EH (cell line): ENCODE data around the gene ITPR3.

Experiments used
- DNase-seq: peaks from one replicate; pipeline ENCODE4 v3.0.0-alpha.2; 2015; ENCODE audit warnings: low read depth

Gene ITPR3

DNA sequence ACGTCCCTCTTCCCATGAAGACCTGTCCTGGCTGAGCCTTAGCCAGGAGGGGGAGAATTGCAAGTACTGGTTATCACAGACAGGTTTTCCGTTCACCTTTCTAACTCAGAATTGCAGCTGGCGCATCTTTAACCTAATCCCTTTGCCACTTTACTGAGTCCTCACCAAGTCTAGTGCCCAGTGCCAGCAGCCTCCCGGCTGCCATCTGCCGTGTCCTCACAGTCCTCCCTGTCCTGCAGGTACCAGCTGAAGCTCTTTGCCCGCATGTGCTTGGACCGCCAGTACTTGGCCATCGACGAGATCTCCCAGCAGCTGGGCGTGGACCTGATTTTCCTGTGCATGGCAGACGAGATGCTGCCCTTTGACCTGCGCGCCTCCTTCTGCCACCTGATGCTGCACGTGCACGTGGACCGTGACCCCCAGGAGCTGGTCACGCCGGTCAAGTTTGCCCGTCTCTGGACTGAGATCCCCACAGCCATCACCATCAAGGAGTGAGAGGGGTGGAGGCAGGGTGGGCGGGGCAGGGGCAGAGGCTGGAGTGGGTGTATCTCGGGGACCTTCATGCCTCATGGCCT, 49.1 kb downstream of the ITPR3 start:
- DNase-seq, result no peak

DNA sequence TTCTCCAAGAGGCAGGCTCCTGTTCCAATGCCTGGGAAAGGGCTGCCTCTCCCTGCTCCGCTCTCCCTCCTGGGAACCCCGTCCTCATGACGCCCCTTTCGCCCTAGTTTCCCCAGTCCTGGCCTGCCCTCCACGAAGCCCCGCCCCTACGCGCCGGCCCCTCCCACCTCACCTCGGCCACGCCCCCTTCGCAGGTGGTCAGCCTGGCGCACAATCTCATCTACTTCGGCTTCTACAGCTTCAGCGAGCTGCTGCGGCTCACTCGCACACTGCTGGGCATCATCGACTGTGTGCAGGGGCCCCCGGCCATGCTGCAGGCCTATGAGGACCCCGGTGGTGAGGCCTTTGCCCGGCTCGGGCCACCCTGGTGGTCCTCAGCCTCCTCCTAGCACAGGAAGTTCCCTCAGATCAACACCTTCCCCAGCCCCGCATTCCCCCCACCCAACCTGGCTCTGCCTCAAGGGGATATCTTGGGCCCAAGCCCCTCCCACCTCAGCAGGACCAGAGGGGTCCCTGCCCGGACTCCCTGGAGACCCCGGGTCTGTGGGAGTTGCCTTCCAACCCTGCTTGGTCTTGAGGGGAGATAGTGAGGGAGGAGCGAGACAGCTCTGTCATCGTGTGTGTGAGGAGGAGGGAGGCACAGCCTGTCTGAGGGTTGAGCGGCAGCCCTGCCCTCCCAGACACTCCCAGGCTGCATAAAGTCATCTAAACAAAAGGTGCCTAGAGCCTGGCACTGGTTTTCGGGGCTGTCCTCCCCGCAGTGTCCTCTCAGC, 50.0 kb downstream of the ITPR3 start:
- no peak for DNase-seq

DNA sequence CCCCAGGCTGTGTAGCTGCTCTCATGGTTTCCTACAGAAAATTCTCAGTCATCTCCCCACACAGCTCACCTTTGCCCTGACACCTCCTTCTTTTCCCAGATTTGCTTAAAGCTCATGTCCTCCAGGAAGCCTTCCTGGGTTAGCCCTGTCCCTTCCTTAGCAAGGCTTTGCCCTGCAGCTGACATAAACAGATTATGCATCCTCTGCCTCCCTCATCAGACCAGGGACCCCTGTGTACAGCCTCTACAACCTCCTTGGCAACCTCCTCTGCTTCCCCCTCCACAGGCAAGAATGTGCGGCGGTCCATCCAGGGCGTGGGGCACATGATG, 50.6 kb downstream of the ITPR3 start:
- DNase-seq, result no peak

DNA sequence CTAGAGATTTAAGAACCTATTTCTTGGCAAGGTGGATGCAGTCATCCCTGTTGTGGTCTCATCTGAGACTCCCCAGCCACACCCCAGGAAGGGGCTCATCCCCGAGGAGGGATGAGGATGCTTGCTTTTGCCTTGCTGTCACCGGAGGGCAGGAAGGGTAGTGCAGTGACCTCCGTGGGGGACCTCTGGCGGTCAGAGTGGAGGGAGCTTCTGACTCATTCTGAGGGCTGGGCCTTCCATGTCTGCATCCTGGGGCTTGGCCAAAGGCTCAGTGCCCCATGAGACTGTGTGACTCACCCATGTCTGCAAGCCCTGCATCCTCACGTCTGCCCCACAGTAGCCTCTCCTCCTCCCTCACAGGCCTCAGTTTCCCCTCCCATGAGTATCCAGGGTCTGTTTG, 51.7 kb downstream of the ITPR3 start:
- DNase-seq, result peak; percentile 98

DNA sequence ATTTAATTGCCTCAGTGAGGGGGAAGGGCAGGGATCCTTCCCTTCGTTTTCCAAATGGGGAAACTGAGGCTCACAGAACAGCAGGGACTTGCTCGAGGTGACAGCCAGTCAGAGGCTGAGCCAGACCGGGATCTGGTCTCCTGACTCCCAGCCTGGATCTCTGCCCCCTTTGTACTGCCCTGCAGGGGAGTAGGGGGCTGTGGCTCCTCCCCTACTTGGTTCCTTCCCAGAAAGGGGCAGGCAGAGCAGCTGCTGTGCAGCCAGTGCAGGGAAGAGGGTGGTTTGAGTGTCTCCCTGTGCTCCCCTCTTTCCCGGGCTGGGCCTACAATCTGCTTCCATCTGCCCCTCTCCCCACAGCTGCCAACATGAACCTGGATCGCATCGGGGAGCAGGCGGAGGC, 52.7 kb downstream of the ITPR3 start:
- no peak for DNase-seq

DNA sequence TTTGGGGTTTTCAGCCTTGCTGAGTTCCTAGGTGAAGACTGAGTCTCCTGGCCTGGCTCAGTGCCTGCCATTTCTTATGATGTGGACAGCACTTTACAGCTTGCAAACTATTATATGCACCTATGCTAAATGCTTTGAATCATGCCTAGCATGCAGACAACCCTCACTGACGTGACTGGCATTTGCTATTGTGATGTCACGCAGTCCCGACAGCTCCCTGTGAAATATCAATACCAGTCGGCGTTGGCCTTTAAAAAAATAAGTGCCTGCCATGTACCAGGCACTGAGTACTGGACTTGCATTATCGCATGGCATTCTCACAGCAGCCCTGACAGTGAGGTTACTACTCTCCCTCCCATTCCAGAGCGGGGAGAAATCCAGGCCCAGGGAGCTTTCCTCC, 54.8 kb downstream of the ITPR3 start:
- DNase-seq, result no peak

DNA sequence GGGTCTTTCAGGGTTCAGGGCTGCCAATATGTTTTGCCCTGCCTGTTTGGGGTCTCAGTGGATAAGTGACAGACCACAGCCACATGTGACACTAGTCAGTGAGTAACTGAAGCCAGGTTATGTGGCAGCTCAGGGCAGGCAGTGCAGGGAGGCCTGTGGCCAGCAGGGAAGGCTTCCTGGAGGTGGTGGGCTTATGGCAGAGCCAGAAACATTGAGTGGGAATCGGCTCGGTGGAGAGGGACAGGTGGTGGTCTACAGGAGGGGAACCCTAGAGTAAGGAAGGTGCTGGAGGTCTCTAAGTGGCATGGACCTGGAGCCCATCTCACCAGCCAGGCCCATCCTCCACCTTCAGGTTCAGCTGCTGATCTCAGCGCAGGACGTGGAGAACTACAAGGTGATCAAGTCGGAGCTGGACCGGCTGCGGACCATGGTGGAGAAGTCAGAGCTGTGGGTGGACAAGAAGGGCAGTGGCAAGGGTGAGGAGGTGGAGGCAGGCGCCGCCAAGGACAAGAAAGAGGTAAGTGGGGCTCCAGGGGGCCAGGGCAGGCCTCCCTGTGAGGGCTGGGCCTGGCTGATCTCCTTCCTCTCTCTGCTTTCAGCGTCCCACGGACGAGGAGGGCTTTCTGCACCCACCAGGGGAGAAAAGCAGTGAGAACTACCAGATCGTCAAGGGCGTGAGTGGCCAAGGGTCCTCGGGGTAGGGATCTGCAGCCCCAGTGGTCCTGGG, 55.5 kb downstream of the ITPR3 start:
- DNase-seq, result no peak

DNA sequence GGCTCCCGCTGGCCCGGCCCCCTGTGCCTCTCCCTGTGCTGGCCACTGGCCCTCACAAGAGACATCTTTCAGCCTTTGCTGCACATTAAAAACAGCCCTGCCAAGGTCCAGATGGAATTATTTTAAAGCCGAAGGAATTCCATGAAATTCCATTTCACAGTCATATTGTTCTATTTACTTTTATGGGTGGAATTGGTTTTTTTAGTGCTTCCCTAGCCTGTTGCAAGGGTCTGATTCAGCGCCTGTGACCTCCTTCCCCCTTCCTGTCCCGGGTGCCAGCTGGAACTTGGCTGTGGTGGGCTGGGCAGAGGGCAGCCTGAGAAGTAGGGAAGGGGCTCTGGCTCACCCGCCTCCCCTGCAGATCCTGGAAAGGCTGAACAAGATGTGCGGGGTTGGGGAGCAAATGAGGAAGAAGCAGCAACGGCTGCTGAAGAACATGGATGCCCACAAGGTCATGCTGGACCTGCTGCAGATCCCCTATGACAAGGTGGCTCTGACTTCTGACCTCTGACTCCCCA, 56.1 kb downstream of the ITPR3 start:
- peak; percentile 88 for DNase-seq

DNA sequence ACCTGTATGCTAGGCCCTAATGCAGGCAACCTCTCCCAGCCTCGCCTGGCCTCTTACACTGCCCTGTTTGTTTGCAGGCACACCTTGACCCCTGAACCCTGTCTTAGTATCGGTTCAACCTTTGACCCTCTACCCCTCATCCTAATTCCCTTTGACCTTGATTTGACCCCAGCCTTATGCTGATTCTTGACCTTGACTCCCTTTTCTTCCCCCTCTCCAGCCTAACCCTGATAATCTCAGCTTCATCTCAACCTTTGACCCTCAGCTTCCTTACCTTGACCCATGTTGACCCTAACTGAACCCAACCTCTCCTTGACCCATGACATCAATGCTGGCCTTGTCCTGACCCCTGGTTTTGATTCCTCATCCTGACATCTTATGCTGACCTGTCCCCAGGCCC, 56.6 kb downstream of the ITPR3 start:
- no peak for DNase-seq

DNA sequence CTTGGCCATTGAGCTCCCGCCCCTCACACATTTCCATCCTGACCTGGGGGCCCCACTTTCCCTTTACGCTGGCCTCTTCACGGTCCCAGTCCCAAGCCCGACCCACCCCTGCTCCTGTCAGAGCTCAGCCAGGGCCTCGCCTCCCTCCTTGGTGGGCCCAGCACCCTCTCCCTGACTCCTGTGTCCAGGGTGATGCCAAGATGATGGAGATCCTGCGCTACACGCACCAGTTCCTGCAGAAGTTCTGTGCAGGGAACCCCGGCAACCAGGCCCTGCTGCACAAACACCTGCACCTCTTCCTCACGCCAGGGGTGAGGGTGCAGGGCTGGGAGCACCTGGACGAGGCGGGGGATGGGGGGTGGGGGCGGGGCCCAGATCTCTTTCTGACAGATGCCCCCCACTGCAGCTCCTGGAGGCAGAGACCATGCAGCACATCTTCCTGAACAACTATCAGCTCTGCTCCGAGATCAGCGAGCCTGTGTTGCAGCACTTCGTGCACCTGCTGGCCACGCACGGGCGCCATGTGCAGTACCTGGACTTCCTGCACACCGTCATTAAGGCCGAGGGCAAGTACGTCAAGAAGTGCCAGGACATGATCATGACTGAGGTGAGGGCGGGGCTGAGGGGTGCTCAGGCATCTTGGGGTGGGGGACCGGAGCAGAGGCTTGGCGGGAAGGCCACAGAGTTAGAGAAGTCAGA, 57.3 kb downstream of the ITPR3 start:
- DNase-seq, result no peak

DNA sequence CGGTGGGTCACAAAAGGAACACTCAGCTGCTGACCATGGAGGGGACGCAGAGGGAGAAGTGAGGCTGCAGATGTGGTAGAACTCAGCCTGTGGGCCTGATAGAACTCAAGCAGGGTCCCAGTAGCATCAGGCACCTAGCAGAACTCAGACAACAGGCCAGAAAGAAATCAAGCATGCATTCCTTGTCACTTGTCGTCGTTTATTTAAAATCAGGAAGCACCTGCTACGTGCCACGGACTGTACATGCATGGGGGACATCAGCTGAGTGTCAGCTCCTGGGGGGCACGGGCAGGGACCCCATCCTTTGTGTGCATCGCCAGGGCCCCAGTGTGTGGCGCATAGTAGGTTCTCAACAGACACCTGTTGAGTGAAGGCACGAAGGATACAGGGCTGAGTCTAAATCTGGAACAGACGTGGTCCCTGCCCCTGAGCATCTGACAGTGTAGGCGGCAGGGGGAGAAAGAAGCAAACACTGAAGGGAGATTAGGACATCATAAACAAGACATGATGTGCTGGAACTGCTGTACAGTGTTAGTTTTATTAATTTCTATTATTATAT, 57.9 kb downstream of the ITPR3 start:
- no peak for DNase-seq

DNA sequence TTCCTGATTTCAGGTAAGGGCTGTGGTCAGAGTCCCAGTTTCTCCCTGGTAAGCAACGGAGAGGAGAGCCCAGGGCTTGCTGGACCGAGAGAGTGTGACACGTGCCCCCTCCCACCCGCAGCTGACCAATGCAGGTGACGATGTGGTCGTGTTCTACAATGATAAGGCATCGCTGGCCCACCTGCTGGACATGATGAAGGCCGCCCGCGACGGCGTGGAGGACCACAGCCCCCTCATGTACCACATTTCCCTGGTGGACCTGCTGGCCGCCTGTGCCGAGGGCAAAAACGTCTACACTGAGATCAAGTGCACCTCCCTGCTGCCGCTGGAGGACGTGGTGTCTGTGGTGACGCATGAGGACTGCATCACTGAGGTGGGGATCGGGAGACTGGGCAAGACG, 58.6 kb downstream of the ITPR3 start:
- no peak for DNase-seq

DNA sequence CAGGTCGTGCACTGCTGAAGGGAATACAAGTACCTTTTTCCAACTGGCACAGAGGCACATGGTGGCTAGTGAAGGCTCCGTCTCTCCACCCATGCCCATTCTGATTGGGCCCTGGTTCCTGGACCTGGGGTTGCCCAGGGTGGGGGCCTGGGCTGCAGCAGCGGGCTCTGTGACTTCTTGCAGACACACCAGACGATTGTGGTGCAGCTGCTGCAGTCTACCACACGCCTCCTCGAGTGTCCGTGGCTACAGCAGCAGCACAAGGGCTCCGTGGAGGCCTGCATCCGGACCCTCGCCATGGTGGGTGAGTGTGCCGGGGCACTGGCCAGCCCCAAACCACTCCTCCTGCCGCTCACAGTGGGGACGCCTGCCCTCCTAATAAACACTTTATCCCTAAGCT, 61.2 kb downstream of the ITPR3 start:
- no peak for DNase-seq

DNA sequence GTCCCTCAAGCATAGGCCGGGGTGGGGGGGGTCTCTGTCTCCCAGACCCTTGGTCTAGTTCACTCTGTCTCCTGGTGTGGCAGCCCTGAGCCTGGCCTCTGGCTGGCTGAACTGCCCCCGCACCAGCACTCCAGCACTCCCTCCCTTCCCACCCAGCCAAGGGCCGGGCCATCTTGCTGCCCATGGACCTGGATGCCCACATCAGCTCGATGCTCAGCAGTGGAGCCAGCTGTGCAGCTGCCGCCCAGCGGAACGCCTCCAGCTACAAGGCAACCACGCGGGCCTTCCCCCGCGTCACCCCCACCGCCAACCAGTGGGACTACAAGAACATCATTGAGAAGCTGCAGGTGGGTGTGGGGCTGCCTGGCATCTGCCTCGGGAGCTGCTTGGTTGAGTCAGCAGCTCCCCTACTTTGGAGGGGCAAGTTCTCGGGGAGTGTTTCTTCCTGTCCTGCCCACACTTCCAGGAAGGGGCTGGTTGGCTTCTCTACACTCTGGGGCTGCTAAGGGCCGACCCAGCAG, 62.0 kb downstream of the ITPR3 start:
- no peak for DNase-seq

DNA sequence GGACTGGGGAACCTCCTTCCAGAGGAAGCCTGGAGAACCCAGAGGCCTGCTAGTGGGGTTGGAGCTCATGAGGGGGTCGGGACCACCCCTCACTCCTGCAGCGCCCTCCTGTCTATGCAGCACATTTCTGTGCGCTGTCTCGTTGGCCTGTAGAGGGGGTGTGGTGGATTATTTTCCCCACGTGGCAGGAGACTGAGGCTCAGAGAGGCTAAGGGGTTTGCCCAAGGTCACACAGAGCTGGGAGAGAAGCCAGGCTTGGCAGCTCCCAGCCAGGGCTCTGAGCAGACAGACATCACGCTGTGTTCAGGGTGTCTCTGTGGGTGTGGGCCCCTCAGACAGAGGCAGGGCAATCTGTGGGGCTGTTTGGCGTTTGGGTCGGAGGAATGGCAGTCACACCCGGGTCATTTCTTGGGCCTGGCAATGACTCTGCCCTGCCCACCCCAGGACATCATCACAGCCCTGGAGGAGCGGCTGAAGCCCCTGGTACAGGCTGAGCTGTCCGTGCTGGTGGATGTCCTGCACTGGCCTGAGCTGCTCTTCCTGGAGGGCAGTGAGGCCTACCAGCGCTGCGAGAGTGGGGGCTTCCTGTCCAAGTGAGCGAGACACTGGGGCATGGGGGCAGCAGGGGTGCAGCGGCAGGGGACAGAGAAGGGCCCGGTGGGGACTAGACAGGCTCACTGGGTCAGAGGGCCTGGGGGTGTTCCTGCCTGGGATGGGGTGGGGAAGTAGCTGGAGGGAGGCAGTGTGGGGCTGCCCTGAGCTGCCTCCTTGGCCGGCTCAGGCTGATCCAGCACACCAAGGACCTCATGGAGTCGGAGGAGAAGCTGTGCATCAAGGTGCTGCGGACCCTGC, 62.7 kb downstream of the ITPR3 start:
- DNase-seq, result no peak

DNA sequence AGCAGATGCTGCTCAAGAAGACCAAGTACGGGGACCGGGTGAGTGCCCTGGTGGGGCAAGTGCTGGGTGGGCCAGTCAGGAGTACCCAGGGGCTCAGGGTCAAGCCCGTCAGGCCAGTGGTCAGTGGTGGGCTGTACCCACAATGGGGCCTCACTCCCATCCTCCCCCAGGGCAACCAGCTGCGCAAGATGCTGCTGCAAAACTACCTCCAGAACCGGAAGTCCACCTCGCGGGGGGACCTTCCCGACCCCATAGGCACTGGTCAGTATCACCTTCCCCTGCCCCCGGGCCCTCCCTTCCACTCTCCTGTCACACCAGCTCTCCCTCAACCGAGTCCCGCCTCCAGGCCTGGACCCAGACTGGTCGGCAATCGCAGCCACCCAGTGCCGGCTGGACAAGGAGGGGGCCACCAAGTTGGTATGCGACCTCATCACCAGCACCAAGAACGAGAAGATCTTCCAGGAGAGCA, 63.3 kb downstream of the ITPR3 start:
- DNase-seq, result no peak

DNA sequence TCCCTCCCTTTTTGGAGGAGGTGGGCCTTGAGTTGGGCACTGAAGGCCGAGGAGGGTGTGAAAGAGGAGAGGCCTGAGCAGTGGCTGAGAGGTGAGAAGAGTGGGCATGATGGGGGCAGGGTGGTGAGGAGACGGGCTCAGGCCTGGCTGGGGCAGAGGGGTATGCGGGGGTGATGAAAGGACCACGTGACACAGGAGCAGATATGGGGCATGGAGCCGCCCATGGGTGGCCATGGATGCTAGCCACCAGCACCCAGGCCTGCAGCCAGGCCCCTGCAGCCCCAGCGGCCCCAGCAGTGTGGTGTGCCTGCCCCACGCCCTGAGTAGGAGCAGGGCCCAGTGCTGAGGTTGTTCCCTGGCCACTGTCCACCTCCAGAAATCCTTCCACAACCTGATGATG, 63.9 kb downstream of the ITPR3 start:
- DNase-seq, result no peak

DNA sequence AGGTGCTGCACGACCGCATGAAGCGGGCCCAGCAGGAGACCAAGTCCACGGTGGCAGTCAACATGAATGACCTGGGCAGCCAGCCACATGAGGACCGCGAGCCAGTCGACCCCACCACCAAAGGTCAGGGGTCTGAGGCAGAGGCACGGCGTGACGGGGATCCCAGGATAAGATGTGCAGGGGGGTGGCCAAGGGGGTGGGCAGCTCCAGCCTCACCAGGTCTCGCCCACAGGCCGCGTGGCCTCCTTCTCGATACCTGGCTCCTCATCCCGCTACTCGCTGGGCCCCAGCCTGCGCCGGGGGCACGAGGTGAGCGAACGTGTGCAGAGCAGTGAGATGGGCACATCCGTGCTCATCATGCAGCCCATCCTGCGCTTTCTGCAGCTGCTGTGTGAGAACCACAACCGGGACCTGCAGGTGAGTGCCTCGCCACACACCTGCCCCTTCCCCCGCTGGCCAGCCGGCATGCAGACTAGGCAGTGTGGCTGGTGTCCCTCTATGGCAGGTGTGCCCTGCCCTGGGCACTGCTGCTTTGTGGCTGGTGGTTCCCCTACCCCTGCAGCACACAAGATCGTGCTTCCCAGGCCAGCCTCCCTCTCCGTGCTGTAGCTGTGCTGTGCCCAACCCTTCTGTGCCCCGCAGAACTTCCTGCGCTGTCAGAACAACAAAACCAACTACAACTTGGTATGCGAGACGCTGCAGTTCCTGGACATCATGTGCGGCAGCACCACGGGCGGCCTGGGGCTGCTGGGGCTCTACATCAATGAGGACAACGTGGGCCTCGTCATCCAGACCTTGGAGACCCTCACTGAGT, 64.5 kb downstream of the ITPR3 start:
- DNase-seq, result no peak

DNA sequence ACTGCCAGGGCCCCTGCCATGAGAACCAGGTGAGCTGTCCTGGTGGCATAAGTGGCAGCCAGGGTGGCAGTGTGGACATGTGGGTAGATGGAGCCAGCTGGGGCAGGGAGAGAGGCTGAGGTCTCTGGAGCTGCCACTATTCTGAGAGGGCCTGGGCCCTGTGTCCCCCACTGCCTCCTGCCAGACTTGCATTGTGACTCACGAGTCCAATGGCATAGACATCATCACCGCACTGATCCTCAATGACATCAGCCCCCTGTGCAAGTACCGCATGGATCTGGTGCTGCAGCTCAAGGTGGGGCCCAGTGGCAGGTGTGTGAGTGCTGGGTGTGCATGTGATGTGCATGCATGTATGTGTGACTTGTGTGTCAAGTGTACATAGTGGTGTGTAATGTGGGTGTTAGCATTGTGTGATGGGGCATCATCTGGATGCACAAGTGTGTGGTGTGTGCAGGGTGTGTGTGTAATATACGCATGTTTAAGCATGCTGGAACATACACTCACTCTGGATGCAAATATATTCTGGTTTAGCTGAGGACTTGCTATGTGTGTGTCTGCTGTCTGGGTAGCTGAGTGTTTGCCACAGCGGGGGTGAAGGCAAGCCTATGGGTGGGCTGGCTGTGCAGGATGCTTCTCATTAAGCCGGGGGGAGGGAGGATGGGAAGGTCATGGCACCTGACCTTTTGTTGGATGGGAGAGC, 65.3 kb downstream of the ITPR3 start:
- DNase-seq, result no peak
